HEK293 (cell line): Measurements from ENCODE around the gene CASK.

ENCODE experiments used
- CTCF ChIA-PET: fragments of 350-600 bp; formaldehyde crosslinking; extraction: SDS; loops from one replicate; lab custom pipeline; 2021; ENCODE audit warnings: antibody characterized with exemption; lab: Yijun Ruan, JAX
- POLR2A ChIA-PET: fragments of 300-600 bp; formaldehyde crosslinking; extraction: SDS; loops from one replicate; lab custom pipeline; 2020; ENCODE audit warnings: antibody characterized with exemption, inconsistent platforms; lab: Yijun Ruan, JAX
- H3K27ac ChIP-seq: fragments of 200-500 bp; sonication (Bioruptor generic); 2 replicates; pipeline ENCODE4 v1.5.1; 2014; ENCODE audit warnings: low read depth, low read length, control low read depth, inconsistent platforms; ENCODE audit errors: extremely low read depth
- H3K36me3 ChIP-seq, 2 experiments: fragments of 200-500 bp in 1 of 2; sonication (Bioruptor generic) in 1 of 2; 1 replicate in 1 of 2; 2 replicates in 1 of 2; pipeline ENCODE4 v1.5.1; 2014 to 2017; ENCODE audit warnings: inconsistent platforms in 2 of 2, low read length in 2 of 2; ENCODE audit not compliant: control insufficient read depth in 2 of 2, insufficient read depth in 1 of 2
- H3K4me1 ChIP-seq: fragments of 200-500 bp; sonication (Bioruptor generic); 2 replicates; pipeline ENCODE4 v1.5.1; 2014; ENCODE audit warnings: mild to moderate bottlenecking, low read length, inconsistent platforms; ENCODE audit not compliant: control insufficient read depth, insufficient read depth
- H3K4me3 ChIP-seq: 2 replicates; pipeline ENCODE4 v1.5.1; 2011; ENCODE audit warnings: low read depth, mild to moderate bottlenecking, control low read depth, low read length, moderate library complexity
- H3K9me3 ChIP-seq: fragments of 200-500 bp; sonication (Bioruptor generic); 2 replicates; pipeline ENCODE4 v1.5.1; 2014; ENCODE audit warnings: low read depth, low read length, inconsistent platforms; ENCODE audit not compliant: control insufficient read depth, insufficient read depth
- FEZF1 ChIP-seq: fragments of 450-650 bp; formaldehyde crosslinking; IDR thresholded peaks from 2 replicates; pipeline ENCODE4 v1.5.1; 2016; ENCODE audit warnings: missing biosample characterization, missing genetic modification characterization
- MZF1 ChIP-seq: fragments of 450-650 bp; formaldehyde crosslinking; IDR thresholded peaks from 2 replicates; pipeline ENCODE4 v1.5.1; 2017; ENCODE audit warnings: missing biosample characterization, missing genetic modification characterization, borderline replicate concordance
- OVOL3 ChIP-seq: fragments of 450-650 bp; formaldehyde crosslinking; IDR thresholded peaks from 2 replicates; pipeline ENCODE4 v1.5.1; 2016; ENCODE audit warnings: missing biosample characterization, missing genetic modification characterization
- SCRT2 ChIP-seq: fragments of 450-650 bp; formaldehyde crosslinking; IDR thresholded peaks from 2 replicates; pipeline ENCODE4 v1.5.1; 2016; ENCODE audit warnings: missing biosample characterization, missing genetic modification characterization
- WT1 ChIP-seq: fragments of 450-650 bp; formaldehyde crosslinking; IDR thresholded peaks from 2 replicates; pipeline ENCODE4 v1.5.1; 2016; ENCODE audit warnings: missing biosample characterization, missing genetic modification characterization
- ZBTB48 ChIP-seq: fragments of 450-650 bp; formaldehyde crosslinking; IDR thresholded peaks from 2 replicates; pipeline ENCODE4 v1.5.1; 2016; ENCODE audit warnings: missing biosample characterization, missing genetic modification characterization
- ZBTB6 ChIP-seq: fragments of 450-650 bp; formaldehyde crosslinking; IDR thresholded peaks from 2 replicates; pipeline ENCODE4 v1.5.1; 2017; ENCODE audit warnings: missing biosample characterization, missing genetic modification characterization
- ZIC2 ChIP-seq: fragments of 450-650 bp; formaldehyde crosslinking; IDR thresholded peaks from 2 replicates; pipeline ENCODE4 v1.5.1; 2016; ENCODE audit warnings: missing biosample characterization, missing genetic modification characterization
- ZNF132 ChIP-seq: fragments of 450-650 bp; formaldehyde crosslinking; IDR thresholded peaks from 2 replicates; pipeline ENCODE4 v1.5.1; 2017; ENCODE audit warnings: missing biosample characterization, missing genetic modification characterization, borderline replicate concordance
- ZNF138 ChIP-seq: fragments of 450-650 bp; formaldehyde crosslinking; IDR thresholded peaks from 2 replicates; pipeline ENCODE4 v1.5.1; 2016; ENCODE audit warnings: missing biosample characterization, missing genetic modification characterization, borderline replicate concordance
- ZNF146 ChIP-seq: fragments of 450-650 bp; formaldehyde crosslinking; IDR thresholded peaks from 2 replicates; pipeline ENCODE4 v1.5.1; 2016; ENCODE audit warnings: missing biosample characterization, missing genetic modification characterization
- ZNF148 ChIP-seq: fragments of 450-650 bp; formaldehyde crosslinking; IDR thresholded peaks from 2 replicates; pipeline ENCODE4 v1.5.0; 2017; ENCODE audit warnings: missing biosample characterization, missing genetic modification characterization, borderline replicate concordance
- ZNF211 ChIP-seq: fragments of 450-650 bp; formaldehyde crosslinking; IDR thresholded peaks from 2 replicates; pipeline ENCODE4 v1.5.1; 2016; ENCODE audit warnings: low read depth, missing biosample characterization, missing genetic modification characterization
- ZNF248 ChIP-seq: fragments of 450-650 bp; formaldehyde crosslinking; IDR thresholded peaks from 2 replicates; pipeline ENCODE4 v1.5.1; 2017; ENCODE audit warnings: missing biosample characterization, missing genetic modification characterization
- ZNF280D ChIP-seq: fragments of 450-650 bp; formaldehyde crosslinking; IDR thresholded peaks from 2 replicates; pipeline ENCODE4 v1.5.1; 2016; ENCODE audit warnings: missing biosample characterization, missing genetic modification characterization
- ZNF426 ChIP-seq: fragments of 450-650 bp; formaldehyde crosslinking; IDR thresholded peaks from 2 replicates; pipeline ENCODE4 v1.5.1; 2017; ENCODE audit warnings: missing biosample characterization, missing genetic modification characterization, mild to moderate bottlenecking, inconsistent platforms, moderate library complexity
- ZNF580 ChIP-seq: fragments of 450-650 bp; formaldehyde crosslinking; IDR thresholded peaks from 2 replicates; pipeline ENCODE4 v1.5.1; 2016; ENCODE audit warnings: missing biosample characterization, missing genetic modification characterization
- ZNF610 ChIP-seq: fragments of 450-650 bp; formaldehyde crosslinking; IDR thresholded peaks from 2 replicates; pipeline ENCODE4 v1.5.1; 2016; ENCODE audit warnings: missing biosample characterization, missing genetic modification characterization, borderline replicate concordance
- ZNF626 ChIP-seq: fragments of 450-650 bp; sonication (Bioruptor Pico); formaldehyde crosslinking; IDR thresholded peaks from 2 replicates; pipeline ENCODE4 v1.5.1; 2018; ENCODE audit warnings: missing biosample characterization, missing genetic modification characterization, inconsistent platforms
- ZNF639 ChIP-seq: fragments of 450-650 bp; formaldehyde crosslinking; IDR thresholded peaks from 2 replicates; pipeline ENCODE4 v1.5.1; 2016; ENCODE audit warnings: missing biosample characterization, missing genetic modification characterization
- ZNF776 ChIP-seq: fragments of 450-650 bp; formaldehyde crosslinking; IDR thresholded peaks from 2 replicates; pipeline ENCODE4 v1.5.0; 2017; ENCODE audit warnings: missing biosample characterization, missing genetic modification characterization, borderline replicate concordance
- ZNF843 ChIP-seq: fragments of 450-650 bp; formaldehyde crosslinking; IDR thresholded peaks from 2 replicates; pipeline ENCODE4 v1.5.1; 2016; ENCODE audit warnings: missing biosample characterization, missing genetic modification characterization

The CASK gene

GRCh38 chrX:41482154-41482850 lies 441.1 kb downstream of the CASK start:
- H3K4me1 ChIP-seq = no peaks in the 10 kb centered on the region
- POLR2A ChIA-PET = no interaction called here
- H3K27ac ChIP-seq = no peak overlapping the region
- H3K4me3 ChIP-seq = no peak overlapping the region
- H3K36me3 ChIP-seq = no peaks in the 10 kb centered on the region
- CTCF ChIA-PET = interaction anchor here (0.7 to 1.3 kb wide), 6 partner anchors 29 to 283 kb away, joined by 3 to 5 read pairs (median 4); partner anchors contain the start of gene NYX
- no peak for TF ChIP-seq ZNF626 (tag by site-specific recombination)
- no peak for TF ChIP-seq WT1 (tag by site-specific recombination)
- no peak for TF ChIP-seq ZNF776 (tag by site-specific recombination)
- TF ChIP-seq FEZF1 (tag by site-specific recombination) = no peak
- no peak for TF ChIP-seq MZF1 (tag by site-specific recombination)
- TF ChIP-seq OVOL3 = no peak
- no peak for TF ChIP-seq ZNF211 (tag by site-specific recombination)
- no peak for TF ChIP-seq ZBTB48 (tag by site-specific recombination)
- H3K9me3 ChIP-seq = no peaks in the 10 kb centered on the region

- TF ChIP-seq FEZF1 (tag by site-specific recombination) (no peak), ZNF843 (no peak), ZBTB6 (no peak), ZNF248 (tag by site-specific recombination) (no peak), ZNF146 (tag by site-specific recombination) (no peak), ZNF280D (tag by site-specific recombination) (no peak), ZIC2 (tag by site-specific recombination) (no peak), ZNF426 (no peak), ZNF639 (no peak), ZNF148 (tag by site-specific recombination) (no peak), ZNF132 (tag by site-specific recombination) (no peak), ZNF580 (no peak), ZNF138 (tag by site-specific recombination) (no peak), ZNF610 (no peak), SCRT2 (tag by site-specific recombination) (no peak)
- ChIA-PET CTCF (interaction anchor here (0.6 to 1.3 kb wide), 9 partner anchors 9 to 473 kb away, joined by 3 to 5 read pairs (median 3); partner anchors contain the start of gene NYX), POLR2A (no interaction called here)
- Histone ChIP-seq H3K4me1 (no peaks in the 10 kb centered on the region), H3K4me3 (no peak overlapping the region), H3K36me3 (no peaks in the 10 kb centered on the region), H3K27ac (no peak overlapping the region), H3K9me3 (no peaks in the 10 kb centered on the region)
These were observed 441.9 kb downstream of the CASK start for GRCh38 chrX:41481264-41482109.
